RCC 7860 (cell line): ENCODE data around the gene GJC1.
"Not testable (repeated sequence)": the region's sequence is repeated elsewhere in the genome, so short reads cannot be mapped to it uniquely, and the experiment has no call there.

Source experiments
- DNase-seq: peaks from one replicate; pipeline ENCODE4 v3.0.0-alpha.2; 2015; ENCODE audit warnings: low spot score
- FAIRE-seq: peaks from 2 replicates; lab custom pipeline; 2012; peaks lifted over from hg19 to GRCh38; lab: Jason Lieb, UNC

Gene GJC1

DNA sequence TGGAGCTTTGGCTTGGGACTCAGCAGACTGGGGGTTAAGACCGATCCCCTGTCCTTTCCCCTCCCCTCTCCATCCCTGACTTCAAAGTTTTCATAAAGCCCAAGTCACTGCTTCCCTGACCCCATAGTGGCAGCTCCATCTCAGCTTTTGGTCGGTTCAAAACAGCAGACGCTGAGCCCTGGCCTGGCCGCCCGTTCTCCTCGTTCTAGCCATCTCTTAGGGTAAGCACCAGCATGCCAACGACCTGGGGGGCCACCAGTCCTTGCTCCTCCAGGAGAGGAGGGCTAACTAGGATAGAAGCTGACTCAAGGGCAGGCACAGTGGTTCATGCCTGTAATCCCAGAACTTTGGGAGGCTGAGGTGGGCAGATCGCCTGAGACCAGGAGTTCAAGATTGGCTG, 16.1 kb upstream of the GJC1 start:
- FAIRE-seq: no peak
- DNase-seq: no peak

- no peak for DNase-seq
- FAIRE-seq: no peak
Observed at GRCh38 chr17:44844390-44844830, 14.3 kb upstream of the GJC1 start.

- FAIRE-seq (no peak), DNase-seq (no peak)
Observed at GRCh38 chr17:44842748-44843147, 12.7 kb upstream of the GJC1 start.

DNA sequence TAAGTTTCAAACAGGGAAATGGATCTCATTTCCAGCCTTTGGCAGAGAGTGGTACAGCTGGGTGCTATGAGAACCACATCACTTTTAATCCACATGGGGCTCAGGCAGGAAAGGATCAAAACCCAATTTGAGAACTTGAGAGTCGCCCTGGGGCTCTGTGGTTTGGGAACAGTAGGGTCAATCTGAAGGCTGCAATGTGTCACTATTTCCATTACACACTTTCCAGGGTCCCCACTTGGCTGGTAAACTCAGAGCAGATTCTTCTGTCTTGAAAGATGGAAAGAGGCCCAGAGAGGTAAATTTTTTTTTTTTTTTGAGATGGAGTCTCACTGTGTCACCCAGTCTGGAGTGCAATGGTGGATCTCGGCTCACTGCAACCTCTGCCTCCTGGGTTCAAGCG, 10.8 kb upstream of the GJC1 start:
- FAIRE-seq (no peak), DNase-seq (no peak)

- FAIRE-seq (no peak), DNase-seq (no peak)
Observed at GRCh38 chr17:44840274-44840673, 10.2 kb upstream of the GJC1 start.

DNA sequence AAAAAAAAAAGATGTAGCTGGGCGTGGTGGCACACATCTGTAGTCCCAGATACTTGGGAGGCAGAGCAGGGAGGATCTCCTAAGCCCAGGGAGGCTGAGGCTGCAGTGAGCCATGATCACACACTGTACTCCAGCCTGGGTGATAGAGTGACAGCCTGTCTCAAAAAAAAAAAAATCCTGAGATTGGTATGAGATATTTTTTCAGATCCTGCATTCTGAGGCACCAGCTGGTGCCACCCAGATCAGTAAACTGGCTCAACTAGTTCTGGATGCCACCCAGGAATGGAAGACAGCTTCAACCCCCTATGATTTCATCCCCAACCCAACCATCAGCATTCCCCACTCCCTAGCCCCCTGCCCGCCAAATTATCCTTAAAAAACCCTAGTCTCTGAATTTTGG, 7.1 kb upstream of the GJC1 start:
- no peak for FAIRE-seq
- DNase-seq: no peak

DNA sequence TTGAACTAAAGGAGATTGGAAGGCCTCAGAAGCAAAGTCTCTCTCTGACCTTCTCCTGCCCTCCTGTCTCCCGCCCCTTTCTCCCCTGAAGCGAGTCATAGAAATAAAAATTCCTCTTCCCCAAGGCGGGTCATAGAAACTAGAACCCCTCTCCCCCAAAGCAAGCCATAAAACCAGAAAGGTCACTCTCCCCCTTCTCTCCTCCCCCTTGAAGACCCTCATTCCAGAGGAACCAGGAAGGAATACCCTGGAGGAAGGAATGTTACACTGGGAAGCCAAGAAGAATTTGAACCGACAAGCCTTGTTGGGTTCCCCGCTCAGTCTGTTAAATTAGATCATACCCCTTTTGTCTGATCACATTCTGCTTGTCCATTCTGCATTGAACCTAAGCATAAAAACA, 2.7 kb upstream of the GJC1 start:
- DNase-seq (no peak), FAIRE-seq (no peak)

DNA sequence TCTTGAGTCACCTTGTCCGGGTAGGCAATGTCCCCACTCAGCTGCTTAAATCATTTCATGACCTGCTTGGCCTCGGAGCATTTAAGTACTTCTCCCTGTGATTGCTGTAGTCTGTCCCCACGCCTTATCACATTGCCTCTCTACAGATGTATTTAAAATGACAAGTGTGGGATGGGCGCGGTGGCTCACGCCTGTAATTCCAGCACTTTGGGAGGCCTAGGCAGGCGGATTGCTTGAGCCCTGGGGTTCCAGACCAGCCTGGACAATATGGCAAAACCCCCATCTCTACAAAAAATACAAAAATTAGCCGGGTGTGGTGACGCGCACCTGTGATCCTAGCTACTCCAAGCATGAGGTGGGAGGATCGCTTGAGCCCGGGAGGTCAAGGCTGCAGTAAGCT, 1.3 kb upstream of the GJC1 start:
- DNase-seq (no peak), FAIRE-seq (no peak)

GRCh38 chr17:44830359-44831288, 537 bp upstream of the GJC1 start:
- no peak for FAIRE-seq
- DNase-seq: no peak

- DNase-seq (peak; percentile 21), FAIRE-seq (no peak)
Observed at GRCh38 chr17:44828919-44829522, 1.1 kb downstream of the GJC1 start.

DNA sequence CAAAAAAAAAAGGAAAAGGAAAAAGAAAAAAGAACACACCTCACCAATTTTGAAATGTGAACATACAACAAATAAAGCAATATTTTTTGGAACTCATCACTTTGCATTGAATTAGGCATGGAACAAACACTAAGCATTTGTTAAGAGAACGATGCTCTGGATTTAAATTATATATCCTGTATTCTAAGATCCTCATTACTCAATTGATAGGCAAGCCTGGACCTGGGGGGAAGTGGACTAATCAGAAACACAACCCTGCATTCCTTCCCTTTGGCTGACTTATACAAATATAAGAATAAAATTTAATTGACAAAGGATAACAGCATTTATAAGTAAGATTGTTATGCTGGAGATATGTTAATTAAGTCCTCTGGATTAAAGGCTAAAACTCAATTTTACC, 2.2 kb downstream of the GJC1 start:
- FAIRE-seq: peak; percentile 40

GRCh38 chr17:44826123-44826790, 3.8 kb downstream of the GJC1 start:
- FAIRE-seq (peak; percentile 81), DNase-seq (peak; percentile 63)

More for the DNA sequence above, 2.2 kb downstream of the GJC1 start:
- DNase-seq: no peak

GRCh38 chr17:44825236-44825635, 4.9 kb downstream of the GJC1 start:
- not testable (repeated sequence) for DNase-seq, FAIRE-seq

- peak; percentile 95 for FAIRE-seq
- peak; percentile 79 for DNase-seq
Observed at GRCh38 chr17:44820631-44821212, 9.4 kb downstream of the GJC1 start.

DNA sequence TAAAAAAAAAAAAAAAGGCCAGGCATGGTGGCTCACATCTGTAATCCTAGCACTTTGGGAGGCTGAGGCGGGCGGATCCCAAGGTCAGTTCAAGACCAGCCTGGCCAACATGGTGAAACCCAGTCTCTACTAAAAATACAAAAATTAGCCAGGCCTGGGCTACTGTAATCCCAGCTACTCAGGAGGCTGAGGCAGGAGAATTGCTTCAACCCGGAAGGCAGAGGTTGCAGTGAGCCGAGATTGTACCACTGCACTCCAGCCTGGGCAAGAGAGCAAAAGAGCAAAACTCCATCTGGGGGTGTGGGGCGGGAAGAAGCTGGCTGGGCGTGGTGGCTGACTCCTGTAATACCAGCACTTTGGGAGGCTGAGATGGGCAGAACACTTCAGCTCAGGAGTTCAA, 11.6 kb downstream of the GJC1 start:
- FAIRE-seq, DNase-seq: not testable (repeated sequence)

DNA sequence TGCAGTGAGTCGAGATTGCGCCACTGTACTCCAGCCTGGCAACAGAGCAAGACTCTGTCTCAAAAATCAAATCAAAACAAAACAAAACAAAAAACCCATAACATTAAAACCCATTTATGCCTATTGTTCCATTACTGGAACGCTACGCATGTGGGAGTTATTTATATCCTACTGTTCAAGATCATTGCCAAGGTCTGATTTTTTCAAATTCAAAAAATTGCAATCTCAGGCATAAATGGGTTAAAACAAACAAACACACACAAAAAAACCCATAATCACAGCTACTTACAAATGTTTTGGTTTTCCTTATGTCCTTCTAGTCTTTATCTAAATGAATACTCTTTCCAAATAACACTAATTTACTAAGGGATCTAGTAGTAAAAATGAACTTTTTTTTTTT, 17.8 kb downstream of the GJC1 start:
- DNase-seq (no peak), FAIRE-seq (no peak)

DNA sequence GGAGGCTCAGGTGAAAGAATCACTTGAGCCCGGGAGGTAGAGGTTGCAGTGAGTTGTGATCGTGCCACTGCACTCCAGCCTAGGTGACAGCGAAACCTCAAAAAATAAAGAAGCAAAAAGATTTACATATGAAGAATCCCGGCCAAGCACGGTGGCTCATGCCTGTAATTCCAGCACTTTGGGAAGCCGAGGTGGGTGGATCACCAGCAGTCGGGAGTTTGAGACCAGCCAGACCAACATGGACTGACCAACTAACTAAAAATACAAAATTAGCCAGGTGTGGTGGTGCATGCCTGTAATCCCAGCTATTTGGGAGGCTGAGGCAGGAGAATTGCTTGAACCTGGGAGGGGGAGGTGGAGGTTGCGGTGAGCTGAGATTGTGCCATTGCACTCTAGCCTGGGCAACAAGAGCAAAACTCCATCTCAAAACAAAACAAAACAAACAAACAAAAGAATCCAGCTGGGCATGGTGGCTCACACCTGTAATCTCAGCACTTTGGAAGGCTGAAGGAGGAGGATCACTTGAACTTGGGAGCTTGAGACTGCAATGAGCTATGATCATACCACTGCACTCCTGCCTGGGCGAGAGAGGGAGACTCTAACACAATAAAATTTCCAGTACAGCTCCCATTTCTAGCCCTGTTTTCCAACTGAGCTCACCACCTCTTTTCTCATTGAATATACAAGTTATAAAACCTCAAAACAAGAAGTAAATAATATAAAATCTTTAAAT, 21.3 kb downstream of the GJC1 start:
- not testable (repeated sequence) for DNase-seq, FAIRE-seq

DNA sequence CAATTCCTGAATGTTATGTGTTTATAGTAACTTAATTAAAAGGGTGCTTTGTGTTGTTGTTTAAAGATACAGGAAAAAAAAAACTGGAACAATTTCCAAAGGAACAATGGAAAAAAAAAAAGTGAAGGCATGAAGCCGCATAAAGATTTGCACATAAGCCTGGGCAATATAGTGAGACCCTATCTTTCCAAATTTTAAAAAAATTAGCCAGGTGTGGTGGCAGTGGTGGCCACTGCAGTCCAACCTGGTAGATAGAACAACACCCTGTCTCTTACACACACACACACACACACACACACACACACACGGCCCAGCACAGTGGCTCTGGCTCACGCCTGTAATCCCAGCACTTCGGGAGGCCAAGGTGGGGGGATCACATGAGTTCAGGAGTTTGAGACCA, 21.9 kb downstream of the GJC1 start:
- no peak for DNase-seq
- no peak for FAIRE-seq

GRCh38 chr17:44807817-44808155, 22.3 kb downstream of the GJC1 start:
- no peak for FAIRE-seq
- no peak for DNase-seq

DNA sequence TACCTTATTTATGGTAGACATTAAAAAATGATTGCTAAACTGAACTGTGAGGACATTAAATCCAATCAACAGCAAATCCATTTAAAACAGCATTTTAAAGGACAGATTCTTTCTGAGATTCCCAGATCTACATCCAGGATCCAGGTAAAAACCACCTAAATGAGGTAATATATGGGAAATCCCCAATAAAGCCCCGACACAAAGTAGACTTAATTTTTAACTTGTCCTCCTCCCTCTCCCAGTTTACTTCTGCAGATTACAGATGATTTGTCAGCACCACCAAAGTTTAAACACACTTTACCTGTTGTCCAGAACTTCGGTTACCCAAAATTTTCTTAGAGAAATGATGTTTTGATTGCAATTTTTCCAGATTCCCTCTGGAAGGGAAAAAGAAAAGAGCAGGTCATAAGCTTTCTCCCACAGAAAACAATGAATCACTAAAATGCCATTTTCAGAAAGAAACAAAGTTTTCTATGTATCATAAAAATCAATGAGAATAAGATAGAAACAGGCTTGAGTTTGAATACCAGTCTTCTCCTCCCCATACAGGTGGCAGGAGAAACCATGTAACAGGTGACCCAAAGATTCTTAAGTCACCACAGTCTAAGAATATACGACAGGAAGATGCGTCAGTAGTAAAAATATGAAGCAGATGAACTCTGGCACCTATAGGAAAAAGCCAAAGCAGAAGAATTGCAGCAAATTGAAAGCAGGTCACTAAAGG, 22.8 kb downstream of the GJC1 start:
- DNase-seq (no peak), FAIRE-seq (no peak)
